Neuronal stem cell (in vitro differentiated cells): ENCODE data around the gene UBAC2.

Experiments
- DNase-seq: peaks from one replicate; pipeline ENCODE4 v3.0.0-alpha.2; 2013; ENCODE audit warnings: low spot score
- H2AFZ ChIP-seq: one replicate; pipeline ENCODE4 v1.6.1; 2013; ENCODE audit warnings: mild to moderate bottlenecking, low read length, inconsistent platforms
- H2AK5ac ChIP-seq: 2 replicates; pipeline ENCODE4 v1.6.1; 2013; ENCODE audit warnings: low read depth, mild to moderate bottlenecking, inconsistent platforms, low read length, moderate library complexity, mixed read lengths
- H2BK120ac ChIP-seq: 2 replicates; pipeline ENCODE4 v1.6.1; 2013; ENCODE audit warnings: low read depth, mild to moderate bottlenecking, inconsistent platforms, low read length, moderate library complexity, mixed read lengths
- H2BK12ac ChIP-seq: one replicate; pipeline ENCODE4 v1.6.1; 2013; ENCODE audit warnings: low read length, inconsistent platforms
- H2BK15ac ChIP-seq: 2 replicates; pipeline ENCODE4 v1.6.1; 2013; ENCODE audit warnings: mild to moderate bottlenecking, low read length, inconsistent platforms, mixed read lengths
- H2BK5ac ChIP-seq: one replicate; pipeline ENCODE4 v1.6.1; 2013; ENCODE audit warnings: inconsistent platforms, mild to moderate bottlenecking, low read length, moderate library complexity
- H3K14ac ChIP-seq: one replicate; pipeline ENCODE4 v1.6.1; 2013; ENCODE audit warnings: low read length, inconsistent platforms
- H3K18ac ChIP-seq: 2 replicates; pipeline ENCODE4 v1.6.1; 2013; ENCODE audit warnings: low read length, inconsistent platforms
- H3K23ac ChIP-seq: 2 replicates; pipeline ENCODE4 v1.6.1; 2013; ENCODE audit warnings: low read depth, mild to moderate bottlenecking, mixed read lengths, low read length, inconsistent platforms; ENCODE audit not compliant: poor library complexity
- H3K27ac ChIP-seq: replicated peaks from 3 replicates; pipeline ENCODE4 v1.5.1; 2013; ENCODE audit warnings: low read length, inconsistent platforms
- H3K27me3 ChIP-seq, 3 experiments: 2 replicates each; pipeline ENCODE4 v1.6.1; 2013; ENCODE audit warnings: low read length in 3 of 3, mild to moderate bottlenecking in 2 of 3, inconsistent platforms in 1 of 3, low read depth in 1 of 3, mixed read lengths in 1 of 3, moderate library complexity in 1 of 3; ENCODE audit not compliant: control insufficient read depth in 3 of 3, insufficient read depth in 3 of 3
- H3K36me3 ChIP-seq, 2 donors: replicated peaks in 1 of 2; 2 replicates each; pipeline ENCODE4 v1.6.1; 2013; ENCODE audit warnings: low read length in 2 of 2; ENCODE audit not compliant: control insufficient read depth in 2 of 2, insufficient read depth in 2 of 2
- H3K4ac ChIP-seq: 2 replicates; pipeline ENCODE4 v1.6.1; 2013; ENCODE audit warnings: inconsistent platforms, mild to moderate bottlenecking, low read length, moderate library complexity
- H3K4me1 ChIP-seq, 2 donors: 1 replicate in 1 of 2; 2 replicates in 1 of 2; pipeline ENCODE4 v1.6.1; 2013; ENCODE audit warnings: low read length in 2 of 2, low read depth in 1 of 2; ENCODE audit not compliant: control insufficient read depth in 2 of 2, insufficient read depth in 1 of 2
- H3K4me2 ChIP-seq: one replicate; pipeline ENCODE4 v1.6.1; 2013; ENCODE audit warnings: mild to moderate bottlenecking, low read length, inconsistent platforms; ENCODE audit not compliant: insufficient read depth, poor library complexity, severe bottlenecking
- H3K4me3 ChIP-seq, 2 donors: 2 replicates each; pipeline ENCODE4 v1.5.1; 2013; ENCODE audit warnings: low read length in 2 of 2, mild to moderate bottlenecking in 2 of 2, inconsistent platforms in 1 of 2, moderate library complexity in 1 of 2
- H3K79me1 ChIP-seq: one replicate; pipeline ENCODE4 v1.6.1; 2013; ENCODE audit warnings: low read depth, mild to moderate bottlenecking, inconsistent platforms, low read length, moderate library complexity
- H3K9ac ChIP-seq: one replicate; pipeline ENCODE4 v1.6.1; 2013; ENCODE audit warnings: mild to moderate bottlenecking, low read depth, low read length, inconsistent platforms; ENCODE audit not compliant: poor library complexity
- H3K9me3 ChIP-seq, 2 donors: replicated peaks in 1 of 2; 2 replicates each; pipeline versions ENCODE3 to v1.6.1; 2013; ENCODE audit warnings: low read length in 2 of 2, mild to moderate bottlenecking in 2 of 2, inconsistent platforms in 1 of 2, low read depth in 1 of 2, mixed read lengths in 1 of 2, moderate library complexity in 1 of 2; ENCODE audit not compliant: control insufficient read depth in 2 of 2, insufficient read depth in 1 of 2
- H4K8ac ChIP-seq: one replicate; pipeline ENCODE4 v1.6.1; 2013; ENCODE audit warnings: low read depth, mild to moderate bottlenecking, inconsistent platforms, low read length, moderate library complexity
- H4K91ac ChIP-seq: one replicate; pipeline ENCODE4 v1.6.1; 2013; ENCODE audit warnings: low read length, low read depth, mild to moderate bottlenecking, inconsistent platforms; ENCODE audit not compliant: poor library complexity
- WGBS, 2 donors: extraction: QIAGEN DNeasy Blood & Tissue Kit; methylation state at CpG; one replicate each; pipeline ENCODE4 v1.1.7; 2013; ENCODE audit warnings: missing lambda C conversion rate in 2 of 2, mixed read lengths in 1 of 2; ENCODE audit not compliant: insufficient read length in 2 of 2, insufficient replicate concordance in 1 of 2; ENCODE audit errors: extremely low coverage in 2 of 2; 5-methylcytosine and 5-hydroxymethylcytosine counted together

The UBAC2 gene

DNA sequence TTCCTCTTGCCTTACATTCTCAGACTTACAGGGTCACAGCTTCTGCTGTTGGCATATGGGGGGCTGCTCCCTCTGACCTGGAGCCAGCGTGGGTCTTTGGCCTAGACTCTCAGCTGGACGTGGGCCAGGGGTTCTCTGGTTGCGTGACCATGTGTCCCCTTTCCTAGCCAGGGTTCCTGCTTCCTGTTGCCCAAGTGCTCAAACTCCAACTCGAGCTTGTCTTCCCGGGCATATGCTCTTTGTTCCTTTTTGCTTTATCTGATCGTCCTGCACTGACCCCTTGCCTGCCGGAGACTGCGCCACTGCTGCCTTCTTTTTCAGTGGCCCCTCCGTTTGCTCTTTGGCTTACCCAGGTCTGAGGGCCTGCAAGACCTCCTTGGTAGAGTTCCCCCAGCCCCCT, 131.8 kb downstream of the UBAC2 start:
- Histone ChIP-seq H2AK5ac (no peak overlapping the region), H3K23ac (no peak overlapping the region), H3K27ac (no peak overlapping the region), H2BK12ac (no peak overlapping the region), H3K14ac (no peak overlapping the region), H2AFZ (no peak overlapping the region), H4K8ac (no peak overlapping the region), H3K79me1 (no peaks in the 10 kb centered on the region), H3K9me3 (peaks cover 0 to 2% of the 10 kb centered on the region in 2 donors), H2BK15ac (no peak overlapping the region), H3K18ac (peak overlapping the region; percentile 54), H3K36me3 (peaks cover 0 to 12% of the 10 kb centered on the region in 2 donors), H2BK5ac (no peak overlapping the region), H2BK120ac (no peak overlapping the region), H3K4me3 (no peak overlapping the region), H4K91ac (no peak overlapping the region), H3K4me2 (no peak overlapping the region), H3K27me3 (peaks cover 0 to 1% (median 0%) of the 10 kb centered on the region in 3 experiments), H3K4me1 (peaks cover 0 to 1% of the 10 kb centered on the region in 2 donors), H3K4ac (no peak overlapping the region), H3K9ac (no peak overlapping the region)
- no CpG with 5 or more reads among the region's 9 CpGs for WGBS, 2 donors
- DNase-seq = no peak

DNA sequence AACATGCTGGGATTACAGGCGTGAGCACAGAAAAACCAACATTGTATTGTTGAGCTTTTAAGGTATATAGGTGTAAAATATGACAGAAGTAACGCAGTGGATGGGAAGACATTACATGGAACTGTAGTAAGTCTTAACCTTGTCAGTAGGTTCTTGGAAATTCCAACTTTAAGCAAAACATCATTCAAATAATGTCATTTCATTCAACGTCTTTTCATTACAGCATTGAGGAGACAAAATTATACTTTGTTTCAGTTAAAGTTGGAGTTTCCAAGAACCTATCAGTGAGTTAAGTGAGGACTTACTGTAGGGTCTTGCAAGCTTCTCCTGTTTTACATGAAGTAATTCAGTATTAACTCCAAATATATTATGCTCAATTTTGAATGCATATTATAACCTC, 133.6 kb downstream of the UBAC2 start:
- Histone ChIP-seq H2BK120ac (no peak overlapping the region), H3K14ac (no peak overlapping the region), H2BK15ac (no peak overlapping the region), H3K23ac (no peak overlapping the region), H3K79me1 (no peaks in the 10 kb centered on the region), H3K36me3 (peaks cover 0 to 5% of the 10 kb centered on the region in 2 donors), H4K91ac (no peak overlapping the region), H3K4me3 (no peak overlapping the region), H3K9me3 (peaks cover 0 to 2% of the 10 kb centered on the region in 2 donors), H3K4me1 (peaks cover 0 to 1% of the 10 kb centered on the region in 2 donors), H3K9ac (no peak overlapping the region), H3K27me3 (peaks cover 0 to 1% (median 0%) of the 10 kb centered on the region in 3 experiments), H2BK12ac (no peak overlapping the region), H3K27ac (no peak overlapping the region), H4K8ac (no peak overlapping the region), H3K4me2 (no peak overlapping the region), H2AFZ (no peak overlapping the region), H3K18ac (no peak overlapping the region), H2AK5ac (no peak overlapping the region), H3K4ac (no peak overlapping the region), H2BK5ac (no peak overlapping the region)
- no CpG with 5 or more reads among the region's 3 CpGs for WGBS, 2 donors
- DNase-seq = no peak

DNA sequence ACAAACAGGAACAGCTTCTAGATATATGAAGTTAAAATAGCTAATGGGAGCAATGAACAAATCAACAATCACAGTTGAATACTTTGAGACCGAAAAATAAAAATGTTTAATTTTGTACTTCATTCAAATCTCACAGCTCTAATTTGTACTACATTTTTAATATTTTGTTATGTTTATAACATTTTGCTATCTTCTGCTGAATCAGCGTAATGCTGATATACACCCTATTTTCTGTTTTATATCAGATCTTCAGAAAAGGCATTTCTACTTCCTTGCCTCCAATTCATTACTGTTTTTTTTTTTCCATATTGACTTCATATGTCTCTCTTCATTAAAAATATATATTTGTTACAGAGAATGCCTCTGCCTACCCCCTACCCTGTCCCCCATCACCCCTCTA, 134.4 kb downstream of the UBAC2 start:
- Histone ChIP-seq H3K14ac (no peak overlapping the region), H3K4me1 (peaks cover 0 to 1% of the 10 kb centered on the region in 2 donors), H3K4ac (no peak overlapping the region), H3K23ac (no peak overlapping the region), H3K9ac (no peak overlapping the region), H2BK5ac (no peak overlapping the region), H2BK120ac (no peak overlapping the region), H3K27ac (no peak overlapping the region), H4K91ac (no peak overlapping the region), H3K36me3 (peaks cover 0 to 3% of the 10 kb centered on the region in 2 donors), H2AFZ (no peak overlapping the region), H3K27me3 (no peaks in the 10 kb centered on the region), H3K4me3 (no peak overlapping the region), H2BK12ac (no peak overlapping the region), H2BK15ac (no peak overlapping the region), H3K9me3 (no peaks in the 10 kb centered on the region), H2AK5ac (no peak overlapping the region), H3K18ac (no peak overlapping the region), H3K79me1 (no peaks in the 10 kb centered on the region), H3K4me2 (no peak overlapping the region), H4K8ac (no peak overlapping the region)
- DNase-seq = no peak
- no CpG with 5 or more reads among the region's 2 CpGs for WGBS, 2 donors

DNA sequence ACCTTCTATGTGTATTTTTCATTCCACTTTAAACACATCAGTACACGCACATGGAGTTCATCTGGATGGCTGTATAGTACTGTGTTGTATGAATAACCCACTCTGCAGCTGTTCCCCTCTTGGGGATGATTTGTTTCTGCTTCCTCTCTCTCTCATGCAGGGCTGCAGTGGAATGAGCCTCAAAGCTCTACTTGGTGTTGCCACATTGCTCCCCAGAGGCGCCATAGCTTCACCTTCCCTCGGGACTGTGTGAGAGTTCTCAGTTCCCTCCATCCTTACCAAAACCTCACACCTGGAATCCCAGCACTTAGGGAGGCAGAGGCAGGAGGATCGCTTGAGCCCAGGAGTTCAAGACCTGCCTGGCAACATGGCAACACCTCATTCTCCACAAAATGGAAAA, 134.9 kb downstream of the UBAC2 start:
- DNase-seq = no peak
- no peak overlapping the region for H2BK120ac ChIP-seq
- no CpG with 5 or more reads among the region's 4 CpGs for WGBS, 2 donors
- no peak overlapping the region for H4K8ac ChIP-seq
- H3K23ac ChIP-seq = no peak overlapping the region
- no peaks in the 10 kb centered on the region for H3K27me3 ChIP-seq
- H3K14ac ChIP-seq = no peak overlapping the region
- H3K9me3 ChIP-seq = no peaks in the 10 kb centered on the region
- peaks cover 0 to 1% of the 10 kb centered on the region in 2 donors for H3K4me1 ChIP-seq
- no peaks in the 10 kb centered on the region for H3K79me1 ChIP-seq
- H2AK5ac ChIP-seq = no peak overlapping the region
- no peak overlapping the region for H3K27ac ChIP-seq
- H3K9ac ChIP-seq = no peak overlapping the region
- no peak overlapping the region for H4K91ac ChIP-seq
- H2BK15ac ChIP-seq = no peak overlapping the region
- H2BK12ac ChIP-seq = no peak overlapping the region
- no peak overlapping the region for H2AFZ ChIP-seq
- H3K4me2 ChIP-seq = no peak overlapping the region
- no peak overlapping the region for H3K4me3 ChIP-seq
- peaks cover 0 to 7% of the 10 kb centered on the region in 2 donors for H3K36me3 ChIP-seq
- H3K18ac ChIP-seq = no peak overlapping the region
- no peak overlapping the region for H3K4ac ChIP-seq
- no peak overlapping the region for H2BK5ac ChIP-seq
